Stimulated activated CD4-positive, alpha-beta T cell treated with anti-CD3 and anti-CD28 coated beads, TNF-alpha, amount 100 ng/mL, for 4 hours (primary cell): ENCODE results near the gene SSU72.
"Not testable (repeated sequence)": the region's sequence is repeated elsewhere in the genome, so short reads cannot be mapped to it uniquely, and the experiment has no call there.

Experiments used
- DNase-seq, 3 experiments: peaks; one replicate each; pipeline ENCODE4 v3.0.0-alpha.2; 2020; ENCODE audit warnings: low read depth in 3 of 3

SSU72 gene

GRCh38 chr1:1505366-1505798, 69.3 kb downstream of the SSU72 start:
- DNase-seq, result not testable (repeated sequence)

- peak; percentile 35 to 53 (median 40) for DNase-seq
Observed at GRCh38 chr1:1504777-1505365, 69.8 kb downstream of the SSU72 start.

- not testable (repeated sequence) for DNase-seq
Observed at GRCh38 chr1:1495461-1495975, 79.1 kb downstream of the SSU72 start.

GRCh38 chr1:1494311-1494710, 80.4 kb downstream of the SSU72 start:
- not testable (repeated sequence) for DNase-seq
